Measurements from ENCODE around the gene FBXO21. TPM values are rescaled to one million over a fixed set of nuclear protein-coding genes. Genes with fewer than 3 reads are reported as not detected.

FBXO21 gene
- total RNA-seq, 4 donors from 2014 or later: 80.2 to 95.8 (median 81.9) TPM

GRCh38 chr12:117218149-117218548 is 27.9 kb upstream of the FBXO21 start:
- Histone ChIP-seq H3K27ac (no peak overlapping the region), H3K27me3 (peaks cover 59% of the 10 kb centered on the region), H3K4me3 (no peak overlapping the region), H3K9me3 (no peaks in the 10 kb centered on the region), H3K4me1 (peaks cover 0 to 3% (median 0%) of the 10 kb centered on the region in 3 donors), H3K36me3 (no peaks in the 10 kb centered on the region)
- WGBS, 2 donors (ENCODE audit: low coverage in 1 of 2): 60% methylated on average over 1 of the region's 7 CpGs
- ATAC-seq: no peak
- no peak for TF ChIP-seq POLR2A (IDR thresholded peaks at IDR 0.05)
- TF ChIP-seq POLR2AphosphoS5 (IDR thresholded peaks at IDR 0.05): no peak
- TF ChIP-seq CTCF (IDR thresholded peaks at IDR 0.05): no peak
- no peak for TF ChIP-seq EP300 (IDR thresholded peaks at IDR 0.05)

DNA sequence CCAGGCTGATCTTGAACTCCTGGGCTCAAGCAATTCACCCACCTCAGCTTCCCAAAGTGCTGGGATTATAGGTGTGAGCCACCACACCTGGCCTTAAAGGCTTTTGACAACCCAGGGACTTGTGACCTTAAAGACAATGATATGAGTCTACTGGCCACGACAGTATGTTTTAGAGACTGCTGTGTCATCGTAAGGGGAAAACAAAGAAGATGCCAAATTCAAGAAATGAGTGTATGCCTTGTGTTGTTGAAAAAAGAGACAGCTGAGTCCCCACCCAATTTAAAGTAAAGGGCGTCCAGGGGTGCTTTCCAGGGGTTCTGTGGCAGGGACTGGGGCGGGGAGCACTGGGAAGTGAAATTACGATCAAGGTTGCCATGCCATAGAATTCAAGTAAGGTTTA is 26.4 kb upstream of the FBXO21 start:
- Histone ChIP-seq H3K27ac (no peak overlapping the region), H3K4me3 (no peak overlapping the region), H3K27me3 (peaks cover 59% of the 10 kb centered on the region), H3K4me1 (peaks cover 0 to 7% (median 0%) of the 10 kb centered on the region in 3 donors), H3K36me3 (no peaks in the 10 kb centered on the region), H3K9me3 (no peaks in the 10 kb centered on the region)
- 70% methylated on average over 5 of the region's 5 CpGs; no CpG with 5 or more reads in 1 of the 2 donors for WGBS, 2 donors (ENCODE audit: low coverage in 1 of 2)
- TF ChIP-seq EP300 (IDR thresholded peaks at IDR 0.05) (no peak), POLR2A (IDR thresholded peaks at IDR 0.05) (no peak), CTCF (IDR thresholded peaks at IDR 0.05) (no peak), POLR2AphosphoS5 (IDR thresholded peaks at IDR 0.05) (no peak)
- no peak for ATAC-seq

DNA sequence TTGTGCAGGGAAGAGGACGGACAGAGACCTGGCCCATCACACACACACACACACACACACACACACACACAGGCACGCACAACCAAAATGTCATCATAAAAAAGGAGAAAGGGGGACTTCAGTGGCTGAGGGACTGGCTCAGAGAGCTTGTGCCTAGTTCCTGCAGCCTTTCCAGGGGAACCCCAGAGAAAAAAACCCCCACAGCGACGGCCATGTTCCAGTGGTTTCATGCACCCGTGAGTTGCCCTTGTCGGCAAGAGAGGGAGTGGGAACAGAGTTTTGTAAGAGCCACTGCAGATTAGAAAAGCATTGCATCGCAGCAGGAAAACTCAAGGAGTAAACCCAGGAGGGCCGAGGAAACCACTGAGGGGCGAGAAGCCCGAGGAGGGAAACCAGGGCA is 24.5 kb upstream of the FBXO21 start:
- Histone ChIP-seq H3K36me3 (no peaks in the 10 kb centered on the region), H3K4me3 (no peak overlapping the region), H3K4me1 (peaks cover 0 to 7% (median 0%) of the 10 kb centered on the region in 3 donors), H3K27me3 (peaks cover 57% of the 10 kb centered on the region), H3K9me3 (no peaks in the 10 kb centered on the region), H3K27ac (no peak overlapping the region)
- no peak for ATAC-seq
- 74% methylated on average over 6 of the region's 10 CpGs; no CpG with 5 or more reads in 1 of the 2 donors for whole genome bisulfite sequencing, 2 donors (ENCODE audit: low coverage in 1 of 2)
- no peak for TF ChIP-seq POLR2A (IDR thresholded peaks at IDR 0.05)
- TF ChIP-seq CTCF (IDR thresholded peaks at IDR 0.05): no peak
- no peak for TF ChIP-seq POLR2AphosphoS5 (IDR thresholded peaks at IDR 0.05)
- no peak for TF ChIP-seq EP300 (IDR thresholded peaks at IDR 0.05)

GRCh38 chr12:117213295-117213808 is 23.1 kb upstream of the FBXO21 start:
- TF ChIP-seq POLR2AphosphoS5 (IDR thresholded peaks at IDR 0.05) (no peak), EP300 (IDR thresholded peaks at IDR 0.05) (no peak), CTCF (IDR thresholded peaks at IDR 0.05) (no peak), POLR2A (IDR thresholded peaks at IDR 0.05) (no peak)
- Histone ChIP-seq H3K4me1 (peaks cover 0 to 7% (median 0%) of the 10 kb centered on the region in 3 donors), H3K27me3 (peaks cover 56% of the 10 kb centered on the region), H3K9me3 (no peaks in the 10 kb centered on the region), H3K27ac (no peak overlapping the region), H3K36me3 (no peaks in the 10 kb centered on the region), H3K4me3 (no peak overlapping the region)
- 20% methylated on average over 2 of the region's 2 CpGs; no CpG with 5 or more reads in 1 of the 2 donors for WGBS, 2 donors (ENCODE audit: low coverage in 1 of 2)
- no peak for ATAC-seq

DNA sequence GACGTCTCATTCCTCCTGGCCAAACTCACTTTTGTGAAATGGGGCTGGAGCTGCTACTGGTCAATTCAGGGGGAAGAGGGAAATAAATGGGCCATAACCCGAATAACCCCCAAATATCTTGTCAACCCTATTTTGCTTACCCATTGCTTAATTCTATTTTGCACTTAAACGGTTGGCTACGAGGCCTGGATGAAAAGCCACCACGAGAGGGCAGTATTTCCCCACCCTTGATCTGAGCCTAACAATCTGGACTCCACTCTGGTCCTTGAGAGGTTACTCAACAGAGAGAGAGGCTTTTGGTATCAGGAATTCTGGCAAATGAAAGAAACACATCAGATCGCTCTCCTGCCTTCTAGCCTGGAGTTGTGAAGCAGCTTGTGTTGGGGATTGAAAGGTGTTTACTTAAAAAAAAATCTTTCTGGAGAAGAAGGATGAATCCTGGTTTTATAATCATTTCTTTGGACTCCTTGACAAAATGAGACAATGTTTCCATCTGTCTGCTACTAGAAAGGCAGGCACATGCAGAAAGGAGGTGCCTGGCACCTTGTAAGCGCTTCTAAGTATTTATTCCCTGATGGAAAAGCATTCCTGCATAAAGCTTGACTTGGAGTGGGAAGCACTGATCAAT is 22.4 kb upstream of the FBXO21 start:
- 12 to 15% methylated on average over 7 of the region's 7 CpGs for WGBS, 2 donors (ENCODE audit: low coverage in 1 of 2)
- peak; percentile 87 for ATAC-seq
- H3K9me3 ChIP-seq: no peaks in the 10 kb centered on the region

More for the DNA sequence above, 22.4 kb upstream of the FBXO21 start:
- peak in 3 of 4 experiments; percentile 76 to 87 (median 81) for TF ChIP-seq CTCF (IDR thresholded peaks at IDR 0.05)
- no peak for TF ChIP-seq POLR2A (IDR thresholded peaks at IDR 0.05)
- no peak for TF ChIP-seq POLR2AphosphoS5 (IDR thresholded peaks at IDR 0.05)
- H3K36me3 ChIP-seq: no peaks in the 10 kb centered on the region
- peaks cover 56% of the 10 kb centered on the region for H3K27me3 ChIP-seq
- H3K4me3 ChIP-seq: no peak overlapping the region
- no peak overlapping the region for H3K27ac ChIP-seq
- peaks cover 0 to 7% (median 0%) of the 10 kb centered on the region in 3 donors for H3K4me1 ChIP-seq
